ENCODE measurements around the gene CREB5.

DNA sequence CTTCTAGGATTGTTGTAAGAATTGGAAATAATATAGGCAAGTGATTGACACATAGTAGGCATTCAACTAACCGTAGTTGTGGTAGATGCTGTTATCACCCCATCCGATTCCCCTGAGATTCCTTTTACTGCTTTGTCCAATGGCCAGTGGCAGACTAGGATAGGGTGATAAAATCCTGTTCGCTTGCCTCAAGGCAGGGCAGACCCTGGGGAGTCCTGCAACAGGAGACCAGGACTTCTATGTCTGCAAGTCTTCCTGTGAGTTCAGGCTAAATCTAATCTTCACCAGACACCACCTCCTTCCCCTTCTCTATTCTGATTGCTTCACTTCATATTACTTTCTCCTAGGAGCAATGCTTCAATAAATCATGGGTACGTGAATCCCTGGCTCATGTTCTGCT is 42.8 kb upstream of the CREB5 start:
- no peak for TF ChIP-seq POLR2A (IDR thresholded peaks at IDR 0.05; ENCODE audit: low read depth, low read length)
- no peak for TF ChIP-seq TAF1 (IDR thresholded peaks at IDR 0.05; ENCODE audit: borderline replicate concordance, low read depth, low read length)

All from GM12892 (cell line).